SK-N-SH (cell line): ENCODE results near the gene TMEM87B. TPM values are rescaled to one million over a fixed set of nuclear protein-coding genes. Genes with fewer than 3 reads are reported as not detected.

Experiments
- CTCF ChIA-PET: fragments of 300-600, 350-600 bp; formaldehyde crosslinking; extraction: SDS; loops from one replicate; lab custom pipeline; 2021; lab: Yijun Ruan, JAX
- POLR2A ChIA-PET: fragments of 350-600 bp; sonication (Branson Sonifier 250); formaldehyde crosslinking; extraction: SDS; loops from one replicate; lab custom pipeline; 2020; ENCODE audit warnings: antibody characterized with exemption, inconsistent platforms; lab: Yijun Ruan, JAX
- DNase-seq: peaks from one replicate; pipeline ENCODE4 v3.0.0; 2012
- H2AFZ ChIP-seq: fragments of 200-600 bp; sonication (generic); 2 replicates; pipeline ENCODE4 v1.8.1; 2016; ENCODE audit warnings: antibody characterized with exemption, mild to moderate bottlenecking, low read depth
- H3F3A ChIP-seq: fragments of 200-600 bp; sonication (generic); replicated peaks from 2 replicates; pipeline ENCODE3; 2016; ENCODE audit warnings: antibody characterized with exemption, mild to moderate bottlenecking; ENCODE audit not compliant: insufficient read depth
- H3K27ac ChIP-seq, 2 experiments: fragments of 200-500 bp in 1 of 2; fragments of 200-600 bp in 1 of 2; sonication (Bioruptor generic) in 1 of 2; sonication (generic), shearing (Covaris generic) in 1 of 2; 2 replicates each; pipeline versions ENCODE4 v1.5.1 to v1.6.1; 2014 to 2016; ENCODE audit warnings: low read depth in 2 of 2, inconsistent platforms in 1 of 2, low read length in 1 of 2, mild to moderate bottlenecking in 1 of 2, mixed read lengths in 1 of 2
- H3K27me3 ChIP-seq: fragments of 200-600 bp; sonication (generic), shearing (Covaris generic); 2 replicates; pipeline ENCODE4 v1.6.1; 2016; ENCODE audit warnings: mixed run types; ENCODE audit not compliant: insufficient read depth
- H3K36me3 ChIP-seq, 2 experiments: fragments of 200-500 bp in 1 of 2; fragments of 200-600 bp in 1 of 2; sonication (Bioruptor generic) in 1 of 2; sonication (generic) in 1 of 2; replicated peaks in 1 of 2; 2 replicates each; pipeline versions ENCODE3 to v1.5.1; 2014 to 2016; ENCODE audit warnings: low read length in 1 of 2, mild to moderate bottlenecking in 1 of 2; ENCODE audit not compliant: insufficient read depth in 2 of 2, control insufficient read depth in 1 of 2
- H3K4me1 ChIP-seq, 2 experiments: fragments of 200-500 bp in 1 of 2; fragments of 200-600 bp in 1 of 2; sonication (Bioruptor generic) in 1 of 2; sonication (generic), shearing (Covaris generic) in 1 of 2; 2 replicates each; pipeline versions ENCODE4 v1.5.1 to v1.6.1; 2014 to 2016; ENCODE audit warnings: low read depth in 1 of 2, low read length in 1 of 2, mixed run types in 1 of 2; ENCODE audit not compliant: insufficient read depth in 2 of 2, control insufficient read depth in 1 of 2
- H3K4me2 ChIP-seq: fragments of 200-600 bp; sonication (generic), shearing (Covaris generic); 2 replicates; pipeline ENCODE4 v1.6.1; 2017; ENCODE audit warnings: mixed run types
- H3K4me3 ChIP-seq, 2 experiments: fragments of 200-500 bp in 1 of 2; fragments of 200-600 bp in 1 of 2; sonication (Bioruptor generic) in 1 of 2; sonication (generic), shearing (Covaris generic) in 1 of 2; 2 replicates each; pipeline versions ENCODE4 v1.5.1 to v1.8.1; 2014 to 2016; ENCODE audit warnings: low read depth in 2 of 2, inconsistent platforms in 1 of 2, low read length in 1 of 2, mild to moderate bottlenecking in 1 of 2, mixed read lengths in 1 of 2, moderate library complexity in 1 of 2
- H3K79me2 ChIP-seq: fragments of 200-600 bp; sonication (generic); 2 replicates; pipeline ENCODE4 v1.8.1; 2017; ENCODE audit warnings: mild to moderate bottlenecking; ENCODE audit not compliant: insufficient read depth
- H3K9ac ChIP-seq: fragments of 200-600 bp; sonication (generic); 2 replicates; pipeline ENCODE4 v1.6.1; 2017; ENCODE audit warnings: mixed run types
- H3K9me2 ChIP-seq: fragments of 200-600 bp; sonication (generic); 2 replicates; pipeline ENCODE4 v1.6.1; 2017; ENCODE audit warnings: mixed run types
- H3K9me3 ChIP-seq: fragments of 200-600 bp; sonication (generic); 2 replicates; pipeline ENCODE4 v1.6.1; 2017; ENCODE audit warnings: mixed run types, mild to moderate bottlenecking, moderate library complexity
- H4K20me1 ChIP-seq: fragments of 200-600 bp; sonication (generic); 2 replicates; pipeline ENCODE4 v1.6.1; 2017; ENCODE audit warnings: mild to moderate bottlenecking, mixed run types; ENCODE audit not compliant: insufficient read depth
- EZH2phosphoT487 ChIP-seq: fragments of 200-600 bp; sonication (generic); IDR thresholded peaks from 2 replicates; pipeline ENCODE4 v1.6.1; 2017; ENCODE audit warnings: low read depth, mixed run types, mild to moderate bottlenecking, antibody characterized with exemption, moderate library complexity, borderline replicate concordance
- FOSL2 ChIP-seq: IDR thresholded peaks from 2 replicates; pipeline ENCODE4 v1.4.0; 2012; ENCODE audit warnings: low read depth, mild to moderate bottlenecking, moderate library complexity, borderline replicate concordance
- GATA2 ChIP-seq: sonication (generic); formaldehyde crosslinking; IDR thresholded peaks from 2 replicates; pipeline ENCODE4 v1.5.0; 2020; ENCODE audit warnings: mild to moderate bottlenecking, missing genetic modification reagents
- MEF2A ChIP-seq: IDR thresholded peaks from 2 replicates; pipeline ENCODE4 v1.4.0; 2012; ENCODE audit warnings: low read depth, borderline replicate concordance
- MXI1 ChIP-seq: IDR thresholded peaks from 2 replicates; pipeline ENCODE4 v1.6.1; 2012; ENCODE audit warnings: mild to moderate bottlenecking, low read depth, low read length, improper control_type of control experiment
- NRF1 ChIP-seq: IDR thresholded peaks from 2 replicates; pipeline ENCODE4 v1.6.1; 2012; ENCODE audit warnings: low read depth, mild to moderate bottlenecking, low read length
- RAD21 ChIP-seq: IDR thresholded peaks from 2 replicates; pipeline ENCODE4 v1.6.1; 2012; ENCODE audit warnings: mild to moderate bottlenecking, low read length
- TAF1 ChIP-seq: IDR thresholded peaks from 2 replicates; pipeline ENCODE4 v1.6.1; 2012; ENCODE audit warnings: low read depth, mild to moderate bottlenecking, low read length, moderate library complexity, borderline replicate concordance
- TCF12 ChIP-seq: IDR thresholded peaks from 2 replicates; pipeline ENCODE4 v1.4.0; 2012
- YY1 ChIP-seq: IDR thresholded peaks from 2 replicates; pipeline ENCODE4 v1.4.0; 2012; ENCODE audit warnings: low read depth, mild to moderate bottlenecking
- WGBS: methylation state at CpG from one replicate; pipeline ENCODE4 v1.1.6; 2017; ENCODE audit warnings: low lambda C conversion rate; 5-methylcytosine and 5-hydroxymethylcytosine counted together
- polyA plus RNA-seq, 3 experiments: library from polyadenylated mRNA; depleted of rRNA; stranded (reverse); fragments of >200 nt; gene quantifications; 2 replicates each; pipeline ENCODE4 v1.2.3, GENCODE V29; 2012
- TF ChIP-seq, protein P1 (sequence below): IDR thresholded peaks from 2 replicates; pipeline ENCODE4 v1.4.0; 2012; ENCODE audit warnings: low read depth
- TF ChIP-seq, protein P2 (sequence below): IDR thresholded peaks from 2 replicates; pipeline ENCODE4 v1.6.1; 2012; ENCODE audit warnings: mild to moderate bottlenecking, low read depth, low read length, moderate library complexity
- TF ChIP-seq, protein P3 (sequence below): fragments of 150-350 bp; IDR thresholded peaks from 2 replicates; pipeline ENCODE4 v1.6.1; 2017; ENCODE audit warnings: antibody characterized with exemption, low read length, low read depth, borderline replicate concordance

Gene TMEM87B
- polyA plus RNA-seq, 1 of the 3 experiments (the other 2 are of a cell fraction) = 7.9 TPM

DNA sequence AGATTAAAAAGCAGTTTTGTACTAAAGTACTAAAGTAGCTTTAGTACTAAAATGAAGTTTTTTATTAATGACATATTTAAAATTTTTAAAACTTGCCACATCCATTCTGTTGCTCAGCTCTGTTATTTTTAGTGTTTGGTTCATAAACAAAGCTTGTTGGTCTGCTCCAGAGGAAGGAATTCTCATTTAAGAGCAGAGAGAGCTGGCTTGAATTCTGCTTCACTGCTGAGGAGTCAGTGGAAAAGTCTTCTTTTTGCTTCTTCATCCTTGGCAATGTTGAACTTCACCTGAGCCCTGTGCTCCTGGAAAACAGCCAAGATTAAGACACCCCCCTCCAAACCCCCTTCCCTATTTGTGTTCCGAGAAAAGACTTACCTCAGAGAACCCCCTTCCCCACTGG is 40.6 kb downstream of the TMEM87B start:
- Histone ChIP-seq H3K9ac (no peak overlapping the region), H3K9me2 (no peaks in the 10 kb centered on the region), H3K4me1 (peaks cover 0 to 19% of the 10 kb centered on the region in 2 experiments), H3K27me3 (no peaks in the 10 kb centered on the region), H3K27ac (no peak overlapping the region), H3K4me2 (no peak overlapping the region), H3K79me2 (peaks cover 6% of the 10 kb centered on the region; the same call in 1 of the 2 replicates), H3K9me3 (no peaks in the 10 kb centered on the region), H3F3A (peaks cover 17% of the 10 kb centered on the region), H4K20me1 (no peaks in the 10 kb centered on the region), H3K36me3 (peaks cover 48 to 78% of the 10 kb centered on the region in 2 experiments), H3K4me3 (no peak overlapping the region), H2AFZ (no peak overlapping the region)
- ChIA-PET POLR2A (no interaction called here), CTCF (no interaction called here)
- TF ChIP-seq MEF2A (no peak), FOSL2 (no peak)
- WGBS = 85% methylated on average over 1 of the region's 1 CpG
- DNase-seq = no peak

DNA sequence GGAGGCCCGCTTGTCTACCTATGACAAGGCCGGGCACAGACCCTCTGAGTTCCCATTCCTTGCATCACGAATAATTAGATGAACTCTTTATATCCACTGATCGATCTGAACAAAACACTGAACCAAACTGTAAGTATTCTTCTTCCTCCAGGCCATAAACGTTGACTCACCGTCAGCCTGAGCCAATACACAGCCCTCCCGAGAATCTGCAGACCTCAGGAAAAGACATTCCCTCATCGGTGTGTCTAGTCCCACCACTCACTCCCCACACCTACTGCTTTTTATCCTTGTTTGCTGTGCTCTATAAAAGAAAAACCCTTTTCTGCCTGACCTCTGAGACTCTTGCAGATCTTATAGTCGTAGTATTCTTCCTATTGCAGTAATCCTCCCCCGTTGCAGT is 41.0 kb downstream of the TMEM87B start:
- H3K4me1 ChIP-seq = peaks cover 0 to 19% of the 10 kb centered on the region in 2 experiments
- ChIA-PET CTCF (no interaction called here), POLR2A (no interaction called here)
- no peaks in the 10 kb centered on the region for H3K9me3 ChIP-seq
- WGBS = 75% methylated on average over 10 of the region's 10 CpGs
- no peak overlapping the region for H3K4me3 ChIP-seq
- H2AFZ ChIP-seq = no peak overlapping the region
- no peak overlapping the region for H3K27ac ChIP-seq
- H3K79me2 ChIP-seq = peaks cover 6% of the 10 kb centered on the region; the same call in 1 of the 2 replicates
- H3K9ac ChIP-seq = no peak overlapping the region
- no peak for TF ChIP-seq GATA2 (CRISPR knock-in tag)
- no peaks in the 10 kb centered on the region for H3K9me2 ChIP-seq
- H3K27me3 ChIP-seq = no peaks in the 10 kb centered on the region
- peaks cover 17% of the 10 kb centered on the region for H3F3A ChIP-seq
- H3K36me3 ChIP-seq = peaks cover 52 to 79% of the 10 kb centered on the region in 2 experiments
- no peak for DNase-seq
- H4K20me1 ChIP-seq = no peaks in the 10 kb centered on the region
- no peak overlapping the region for H3K4me2 ChIP-seq

DNA sequence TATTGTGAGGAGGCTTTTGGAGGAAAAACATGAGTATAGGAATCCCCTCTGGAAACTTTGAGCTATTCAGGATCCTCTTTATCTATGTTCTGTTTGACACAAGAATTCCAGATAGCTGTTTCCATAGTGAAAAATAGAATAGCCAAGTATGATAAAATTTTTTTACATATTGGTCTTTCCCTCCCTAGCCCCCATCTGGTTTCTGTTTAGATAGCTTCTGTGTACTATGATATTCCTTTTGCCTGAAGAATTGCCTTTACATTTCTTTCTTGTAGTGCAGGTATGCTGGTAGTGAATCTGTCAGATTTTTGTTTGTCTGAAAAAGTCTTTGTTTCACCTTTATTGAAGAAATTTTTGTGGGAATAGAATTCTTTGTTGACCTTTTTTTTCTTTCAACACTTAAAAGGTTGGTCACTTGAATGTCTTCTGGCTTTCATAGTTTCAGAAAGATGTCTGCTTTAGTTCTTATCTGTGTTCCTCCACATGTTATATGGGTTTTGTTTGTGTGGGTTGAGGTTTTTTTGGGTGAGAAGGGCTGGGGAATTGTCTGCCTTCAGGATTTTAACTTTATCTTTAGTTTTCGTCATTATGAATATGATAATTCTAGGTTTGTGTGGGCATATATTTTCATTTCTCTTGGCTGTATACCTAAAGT is 53.2 kb downstream of the TMEM87B start:
- no peak overlapping the region for H3K4me2 ChIP-seq
- H3K9ac ChIP-seq = no peak overlapping the region
- H2AFZ ChIP-seq = no peak overlapping the region
- CTCF ChIA-PET = interaction anchor here (0.6 to 4.9 kb wide), 4 partner anchors 9 to 14 kb away, joined by 3 to 23 read pairs (median 4); no protein-coding TSS in a partner anchor
- no peaks in the 10 kb centered on the region for H3K9me2 ChIP-seq
- H4K20me1 ChIP-seq = no peaks in the 10 kb centered on the region
- H3K36me3 ChIP-seq = peaks cover 79 to 95% of the 10 kb centered on the region in 2 experiments
- no peak overlapping the region for H3K4me3 ChIP-seq
- TF ChIP-seq, protein P1, sequence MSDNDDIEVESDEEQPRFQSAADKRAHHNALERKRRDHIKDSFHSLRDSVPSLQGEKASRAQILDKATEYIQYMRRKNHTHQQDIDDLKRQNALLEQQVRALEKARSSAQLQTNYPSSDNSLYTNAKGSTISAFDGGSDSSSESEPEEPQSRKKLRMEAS = no peak
- TF ChIP-seq EZH2phosphoT487 (no peak), TAF1 (no peak), NRF1 (no peak), RAD21 (no peak), MXI1 (no peak), TCF12 (no peak), FOSL2 (no peak), YY1 (no peak)
- TF ChIP-seq, protein P2, sequence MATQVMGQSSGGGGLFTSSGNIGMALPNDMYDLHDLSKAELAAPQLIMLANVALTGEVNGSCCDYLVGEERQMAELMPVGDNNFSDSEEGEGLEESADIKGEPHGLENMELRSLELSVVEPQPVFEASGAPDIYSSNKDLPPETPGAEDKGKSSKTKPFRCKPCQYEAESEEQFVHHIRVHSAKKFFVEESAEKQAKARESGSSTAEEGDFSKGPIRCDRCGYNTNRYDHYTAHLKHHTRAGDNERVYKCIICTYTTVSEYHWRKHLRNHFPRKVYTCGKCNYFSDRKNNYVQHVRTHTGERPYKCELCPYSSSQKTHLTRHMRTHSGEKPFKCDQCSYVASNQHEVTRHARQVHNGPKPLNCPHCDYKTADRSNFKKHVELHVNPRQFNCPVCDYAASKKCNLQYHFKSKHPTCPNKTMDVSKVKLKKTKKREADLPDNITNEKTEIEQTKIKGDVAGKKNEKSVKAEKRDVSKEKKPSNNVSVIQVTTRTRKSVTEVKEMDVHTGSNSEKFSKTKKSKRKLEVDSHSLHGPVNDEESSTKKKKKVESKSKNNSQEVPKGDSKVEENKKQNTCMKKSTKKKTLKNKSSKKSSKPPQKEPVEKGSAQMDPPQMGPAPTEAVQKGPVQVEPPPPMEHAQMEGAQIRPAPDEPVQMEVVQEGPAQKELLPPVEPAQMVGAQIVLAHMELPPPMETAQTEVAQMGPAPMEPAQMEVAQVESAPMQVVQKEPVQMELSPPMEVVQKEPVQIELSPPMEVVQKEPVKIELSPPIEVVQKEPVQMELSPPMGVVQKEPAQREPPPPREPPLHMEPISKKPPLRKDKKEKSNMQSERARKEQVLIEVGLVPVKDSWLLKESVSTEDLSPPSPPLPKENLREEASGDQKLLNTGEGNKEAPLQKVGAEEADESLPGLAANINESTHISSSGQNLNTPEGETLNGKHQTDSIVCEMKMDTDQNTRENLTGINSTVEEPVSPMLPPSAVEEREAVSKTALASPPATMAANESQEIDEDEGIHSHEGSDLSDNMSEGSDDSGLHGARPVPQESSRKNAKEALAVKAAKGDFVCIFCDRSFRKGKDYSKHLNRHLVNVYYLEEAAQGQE = no peak
- TF ChIP-seq, protein P3, sequence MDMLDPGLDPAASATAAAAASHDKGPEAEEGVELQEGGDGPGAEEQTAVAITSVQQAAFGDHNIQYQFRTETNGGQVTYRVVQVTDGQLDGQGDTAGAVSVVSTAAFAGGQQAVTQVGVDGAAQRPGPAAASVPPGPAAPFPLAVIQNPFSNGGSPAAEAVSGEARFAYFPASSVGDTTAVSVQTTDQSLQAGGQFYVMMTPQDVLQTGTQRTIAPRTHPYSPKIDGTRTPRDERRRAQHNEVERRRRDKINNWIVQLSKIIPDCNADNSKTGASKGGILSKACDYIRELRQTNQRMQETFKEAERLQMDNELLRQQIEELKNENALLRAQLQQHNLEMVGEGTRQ = no peak
- TF ChIP-seq, all 33 proteins: peak for 0
- H3F3A ChIP-seq = peaks cover 5% of the 10 kb centered on the region
- H3K9me3 ChIP-seq = peaks cover 11% of the 10 kb centered on the region; the same call in 1 of the 2 replicates
- H3K4me1 ChIP-seq = no peaks in the 10 kb centered on the region
- no peaks in the 10 kb centered on the region for H3K27me3 ChIP-seq
- no peak for DNase-seq
- H3K79me2 ChIP-seq = no peaks in the 10 kb centered on the region
- POLR2A ChIA-PET = no interaction called here
- WGBS = 98% methylated on average over 1 of the region's 1 CpG
- H3K27ac ChIP-seq = no peak overlapping the region
